Bronchus fibroblast of lung (primary cell): ENCODE results near the gene RNF112. TPM values are rescaled to one million over a fixed set of nuclear protein-coding genes. Genes with fewer than 3 reads are reported as not detected.

Experiments
- total RNA-seq: library from RNA; depleted of rRNA; stranded (reverse); fragments of >200 nt; gene quantifications from 2 replicates; pipeline ENCODE4 v1.2.3, GENCODE V29; 2015

RNF112 gene, protein sequence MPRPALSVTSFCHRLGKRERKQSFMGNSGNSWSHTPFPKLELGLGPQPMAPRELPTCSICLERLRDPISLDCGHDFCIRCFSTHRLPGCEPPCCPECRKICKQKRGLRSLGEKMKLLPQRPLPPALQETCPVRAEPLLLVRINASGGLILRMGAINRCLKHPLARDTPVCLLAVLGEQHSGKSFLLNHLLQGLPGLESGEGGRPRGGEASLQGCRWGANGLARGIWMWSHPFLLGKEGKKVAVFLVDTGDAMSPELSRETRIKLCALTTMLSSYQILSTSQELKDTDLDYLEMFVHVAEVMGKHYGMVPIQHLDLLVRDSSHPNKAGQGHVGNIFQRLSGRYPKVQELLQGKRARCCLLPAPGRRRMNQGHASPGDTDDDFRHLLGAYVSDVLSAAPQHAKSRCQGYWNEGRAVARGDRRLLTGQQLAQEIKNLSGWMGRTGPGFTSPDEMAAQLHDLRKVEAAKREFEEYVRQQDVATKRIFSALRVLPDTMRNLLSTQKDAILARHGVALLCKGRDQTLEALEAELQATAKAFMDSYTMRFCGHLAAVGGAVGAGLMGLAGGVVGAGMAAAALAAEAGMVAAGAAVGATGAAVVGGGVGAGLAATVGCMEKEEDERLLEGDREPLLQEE
- 2.7 and 2.9 TPM in 2 replicates for total RNA-seq

GRCh38 chr17:19410875-19411620, at the start of gene RNF112:
RNF112 (plus strand) TSS chr17:19411232; CDS start chr17:19411409, 177 bp downstream.

GRCh38 chr17:19362277-19363113, 48.5 kb upstream of the RNF112 start, which contains the start of gene B9D1:
B9D1 (minus strand) TSS chr17:19362723; CDS start chr17:19362569, 154 bp downstream.

GRCh38 chr17:19378416-19379360, 32.3 kb upstream of the RNF112 start, which contains the start of gene MAPK7:
MAPK7 (plus strand) TSS chr17:19378498; CDS start chr17:19378901, 403 bp downstream.

GRCh38 chr17:19386974-19387920, 23.8 kb upstream of the RNF112 start, which contains the start of gene MFAP4:
MFAP4 (minus strand) TSS chr17:19387190; CDS start chr17:19387155, 35 bp downstream.

Other genes starting within 250 kb of the RNF112 start
- gene EPN2, start 173.9 kb upstream of the RNF112 start, total RNA-seq, result 16.0 and 16.5 TPM in 2 replicates
- gene B9D1, start 48.5 kb upstream of the RNF112 start, total RNA-seq, result 29.9 and 32.0 TPM in 2 replicates
- gene MAPK7, start 32.7 kb upstream of the RNF112 start, total RNA-seq, result 20.3 and 21.0 TPM in 2 replicates
- gene MFAP4, start 24.0 kb upstream of the RNF112 start, total RNA-seq, result 35.8 and 39.8 TPM in 2 replicates
- 0.15 and 0.34 TPM in 2 replicates for gene SLC47A1, start 122.6 kb downstream of the RNF112 start, total RNA-seq
- gene ALDH3A2, start 237.5 kb downstream of the RNF112 start, total RNA-seq, result 22.5 and 26.8 TPM in 2 replicates